HG03280 (cell line): ENCODE results near the gene AP2A1.

Experiments
- ATAC-seq: cut with Tn5 transposase; IDR thresholded peaks from one replicate; pipeline ENCODE4 v1.9.1; 2021; ENCODE audit warnings: mild to moderate bottlenecking, moderate library complexity; ENCODE audit not compliant: unreplicated experiment

The AP2A1 gene

GRCh38 chr19:49836176-49837008 is 69.6 kb downstream of the AP2A1 start:
- no peak for ATAC-seq

- ATAC-seq, result no peak
These were observed 70.2 kb downstream of the AP2A1 start for GRCh38 chr19:49837009-49837310.

GRCh38 chr19:49837425-49837824 is 70.6 kb downstream of the AP2A1 start:
- no peak for ATAC-seq

- no peak for ATAC-seq
These were observed 72.2 kb downstream of the AP2A1 start for GRCh38 chr19:49838885-49839588.

- no peak for ATAC-seq
These were observed 72.9 kb downstream of the AP2A1 start for GRCh38 chr19:49839713-49840112.

GRCh38 chr19:49840321-49840720 is 73.5 kb downstream of the AP2A1 start:
- no peak for ATAC-seq

- no peak for ATAC-seq
These were observed 74.0 kb downstream of the AP2A1 start for GRCh38 chr19:49840736-49841249.

- ATAC-seq, result no peak
These were observed 76.5 kb downstream of the AP2A1 start for GRCh38 chr19:49843265-49843664.

- no peak for ATAC-seq
These were observed 77.6 kb downstream of the AP2A1 start for GRCh38 chr19:49844138-49845095.

- no peak for ATAC-seq
These were observed 78.6 kb downstream of the AP2A1 start for GRCh38 chr19:49845414-49845813.

- ATAC-seq, result no peak
These were observed 79.6 kb downstream of the AP2A1 start for GRCh38 chr19:49846408-49846807.

GRCh38 chr19:49847731-49848696 is 81.2 kb downstream of the AP2A1 start:
- no peak for ATAC-seq

GRCh38 chr19:49848938-49849337 is 82.1 kb downstream of the AP2A1 start:
- no peak for ATAC-seq

GRCh38 chr19:49849433-49850220 is 82.8 kb downstream of the AP2A1 start:
- ATAC-seq, result no peak

- no peak for ATAC-seq
These were observed 83.4 kb downstream of the AP2A1 start for GRCh38 chr19:49850221-49850486.

GRCh38 chr19:49850487-49851342 is 83.9 kb downstream of the AP2A1 start, which contains the start of gene PTOV1:
TSS of gene PTOV1 (plus strand) at chr19:49851159.
- ATAC-seq, result peak; percentile 75

- ATAC-seq, result peak; percentile 12
These were observed 84.9 kb downstream of the AP2A1 start for GRCh38 chr19:49851456-49852259.
